ENCODE results near the gene PIP5KL1.

PIP5KL1 gene

GRCh38 chr9:127895811-127896210 lies 34.8 kb downstream of the PIP5KL1 start:
- no peak for TF ChIP-seq CTCF (IDR thresholded peaks at IDR 0.05; ENCODE audit: low read depth, low read length)
- no peak for DNase-seq (ENCODE audit: low read depth, low spot score)
- in situ Hi-C loops (cut with HindIII; ENCODE audit: low sequenced_read_pairs) = no loop called here
- no peak overlapping the region for H3K4me3 ChIP-seq (ENCODE audit: low read depth, low read length)

GRCh38 chr9:127893392-127893791 lies 37.2 kb downstream of the PIP5KL1 start:
- no peak for DNase-seq (ENCODE audit: low read depth, low spot score)
- TF ChIP-seq CTCF (IDR thresholded peaks at IDR 0.05; ENCODE audit: low read depth, low read length) = no peak
- in situ Hi-C loops (cut with HindIII; ENCODE audit: low sequenced_read_pairs) = no loop called here
- no peak overlapping the region for H3K4me3 ChIP-seq (ENCODE audit: low read depth, low read length)

DNA sequence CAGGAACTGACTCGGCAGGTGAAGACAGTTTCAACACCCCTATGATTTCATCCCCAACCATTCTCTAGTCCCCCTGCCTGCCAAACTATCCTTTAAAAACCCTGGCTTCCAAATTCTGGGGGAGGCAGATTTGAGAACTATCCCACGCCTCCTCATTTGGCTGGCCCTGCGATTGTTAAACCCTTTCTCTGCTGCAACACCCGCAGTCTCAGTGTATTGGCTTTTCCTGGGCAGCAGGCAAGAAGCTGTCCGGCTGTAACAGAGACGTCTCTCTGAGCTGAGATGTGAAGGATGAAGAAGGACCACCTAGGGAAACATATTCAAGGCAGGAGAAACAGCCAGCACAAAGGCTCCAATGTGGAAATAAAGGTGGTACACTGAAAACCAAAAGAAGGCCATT lies 37.7 kb downstream of the PIP5KL1 start:
- no peak overlapping the region for H3K4me3 ChIP-seq (ENCODE audit: low read depth, low read length)
- in situ Hi-C loops (cut with HindIII; ENCODE audit: low sequenced_read_pairs) = no loop called here
- TF ChIP-seq CTCF (IDR thresholded peaks at IDR 0.05; ENCODE audit: low read depth, low read length) = no peak
- no peak for DNase-seq (ENCODE audit: low read depth, low spot score)

- DNase-seq (ENCODE audit: low read depth, low spot score) = no peak
- in situ Hi-C loops (cut with HindIII; ENCODE audit: low sequenced_read_pairs) = no loop called here
- no peak for TF ChIP-seq CTCF (IDR thresholded peaks at IDR 0.05; ENCODE audit: low read depth, low read length)
- H3K4me3 ChIP-seq (ENCODE audit: low read depth, low read length) = no peak overlapping the region
Measured at GRCh38 chr9:127890053-127890452, 40.5 kb downstream of the PIP5KL1 start.

DNA sequence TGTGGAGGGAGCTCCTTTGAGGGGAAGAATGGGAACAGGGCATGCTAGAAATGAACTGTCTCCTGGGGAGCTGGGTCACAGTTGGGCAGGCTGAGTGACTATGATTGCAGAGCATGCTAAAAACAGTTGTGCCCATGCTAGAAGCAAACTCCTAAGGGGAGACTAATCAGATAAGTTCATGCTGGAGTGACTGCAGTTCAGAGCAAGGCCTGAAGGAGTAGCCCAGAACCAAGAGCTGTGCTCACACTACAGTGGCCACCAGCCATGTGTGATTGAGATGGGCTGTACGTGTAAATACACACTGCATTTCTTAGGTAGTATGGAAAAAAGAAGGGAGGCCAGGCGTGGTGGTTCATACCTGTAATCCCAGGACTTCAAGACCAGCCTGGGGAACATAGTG lies 42.8 kb downstream of the PIP5KL1 start:
- peak; percentile 15 for TF ChIP-seq CTCF (IDR thresholded peaks at IDR 0.05; ENCODE audit: low read depth, low read length)
- H3K4me3 ChIP-seq (ENCODE audit: low read depth, low read length) = no peak overlapping the region
- in situ Hi-C loops (cut with HindIII; ENCODE audit: low sequenced_read_pairs) = no loop called here
- DNase-seq (ENCODE audit: low read depth, low spot score) = no peak

DNA sequence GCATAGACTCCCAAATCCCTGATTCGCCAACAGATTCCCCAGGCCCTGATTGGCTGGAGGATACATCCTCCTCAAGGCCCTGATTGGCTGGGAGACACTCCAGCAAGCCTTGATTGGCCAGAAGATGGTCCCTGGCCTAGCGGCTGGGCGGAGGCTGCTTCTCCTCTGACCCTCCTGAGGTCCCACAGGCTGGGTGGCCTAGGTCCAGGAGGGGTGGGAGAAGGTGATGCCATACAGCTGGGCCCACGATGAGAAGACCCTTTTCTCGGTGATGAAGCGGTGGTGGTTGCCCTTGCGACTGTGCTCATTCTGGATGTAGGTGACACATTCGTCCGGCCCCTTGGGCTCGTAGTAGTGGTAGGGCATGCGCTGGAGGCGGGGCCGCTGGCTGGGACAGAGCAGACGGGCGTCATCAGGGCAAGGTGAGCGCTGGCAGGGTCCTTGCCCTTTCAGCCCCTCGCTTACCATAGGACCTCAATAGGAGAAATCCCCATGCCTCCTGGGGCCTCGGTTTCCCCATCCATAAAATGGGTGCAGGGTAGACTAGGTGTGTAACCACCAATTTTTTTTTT lies 44.1 kb downstream of the PIP5KL1 start:
- DNase-seq (ENCODE audit: low read depth, low spot score) = no peak
- no peak for TF ChIP-seq CTCF (IDR thresholded peaks at IDR 0.05; ENCODE audit: low read depth, low read length)
- no peak overlapping the region for H3K4me3 ChIP-seq (ENCODE audit: low read depth, low read length)
- in situ Hi-C loops (cut with HindIII; ENCODE audit: low sequenced_read_pairs) = no loop called here

All from astrocyte of the spinal cord (primary cell).